ENCODE data around the gene SPECC1L. TPM values are rescaled to one million over a fixed set of nuclear protein-coding genes. Genes with fewer than 3 reads are reported as not detected.

SPECC1L gene
- total RNA-seq, 1 donor from 2014 or later, result 86.2 TPM

DNA sequence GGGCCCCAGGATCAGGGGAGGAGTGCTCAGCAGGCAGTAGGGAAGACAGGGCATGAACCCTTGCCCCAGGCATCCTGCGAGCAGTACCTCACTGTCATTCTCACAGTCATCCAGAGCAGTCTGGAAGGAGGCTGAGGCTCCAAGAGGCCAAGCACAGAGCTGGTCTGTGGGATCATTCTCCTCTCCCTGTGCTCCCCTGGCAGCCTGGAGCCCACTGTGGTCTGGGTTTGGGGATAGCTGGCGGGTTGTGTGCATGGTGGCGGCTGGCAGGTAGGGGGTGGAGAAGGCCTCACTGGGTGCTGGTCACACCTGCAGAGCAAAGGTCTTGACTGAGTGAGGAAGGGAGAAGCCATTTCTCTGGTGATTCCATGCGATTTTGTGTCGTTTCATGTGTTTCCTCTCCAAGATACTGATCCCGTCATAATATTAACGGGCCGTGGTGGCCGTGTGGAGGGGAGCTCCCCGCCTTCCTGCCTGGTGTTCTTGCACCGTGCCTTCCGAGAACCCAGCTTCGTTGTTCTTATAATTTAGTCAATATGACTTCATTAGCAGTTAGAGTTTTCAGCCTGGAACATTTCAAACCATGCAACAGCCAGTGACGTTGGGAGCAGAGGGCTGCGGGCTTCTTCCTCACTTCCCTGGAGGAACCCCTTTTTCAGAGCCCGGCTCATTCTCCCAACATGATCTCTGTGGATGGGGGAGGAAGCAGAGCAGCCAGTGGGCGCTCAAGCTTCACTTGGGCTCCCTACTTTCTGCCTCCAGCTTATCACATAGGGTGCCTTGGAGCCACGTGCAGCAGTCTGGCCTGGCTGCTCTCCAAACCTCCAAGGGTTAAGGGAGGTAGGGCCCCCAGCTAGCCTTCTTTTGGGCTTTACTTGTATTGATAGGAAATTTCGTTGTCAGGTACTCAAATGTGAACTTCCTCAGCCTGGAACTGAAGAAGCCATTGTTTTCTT, 136.0 kb downstream of the SPECC1L start:
- intact Hi-C loops (cut with DNase I), result no loop called here
- DNase-seq (ENCODE audit: low spot score) (no peak), ATAC-seq (peak; percentile 42)

DNA sequence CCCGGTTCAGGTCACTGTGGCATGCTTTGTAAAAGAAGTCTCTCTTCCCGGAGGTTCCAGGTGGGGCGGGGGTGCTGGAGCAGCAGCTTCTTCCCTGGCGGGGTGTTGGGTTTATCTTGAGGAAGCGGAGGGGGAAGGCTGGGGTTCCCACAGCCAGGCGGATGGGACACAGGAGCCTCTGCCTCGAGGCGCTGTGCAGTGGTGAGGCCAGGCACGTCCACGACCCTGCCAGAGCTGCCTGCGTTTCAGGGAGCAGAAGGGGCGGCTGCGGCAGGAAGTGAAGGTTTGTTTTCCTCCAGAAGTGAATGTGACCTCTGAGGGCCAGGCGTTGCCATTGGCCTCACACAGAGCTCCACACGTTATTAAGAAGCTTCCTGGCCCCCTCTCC, 136.6 kb downstream of the SPECC1L start:
- peak; percentile 66 for ATAC-seq
- DNase-seq (ENCODE audit: low spot score), result no peak
- intact Hi-C loops (cut with DNase I), result no loop called here

DNA sequence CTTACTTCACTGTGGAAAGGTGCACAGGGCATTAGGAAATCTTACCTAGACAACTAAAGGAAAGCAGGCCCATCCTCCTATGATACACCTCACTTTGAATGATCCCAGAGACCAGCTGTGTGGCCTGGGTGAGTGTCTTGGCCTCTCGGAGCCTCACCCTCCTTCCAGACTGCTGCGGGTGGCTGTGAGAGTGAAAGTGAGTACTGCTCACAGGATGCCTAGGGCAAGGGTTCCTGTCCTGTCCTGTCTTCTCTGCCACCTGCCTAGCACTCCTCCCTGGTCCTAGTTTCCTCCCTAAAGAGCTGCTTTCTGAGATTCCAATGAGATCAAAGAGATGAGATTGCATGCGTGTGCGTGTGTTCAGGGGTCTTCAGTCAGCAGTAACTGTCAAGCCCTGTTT, 137.3 kb downstream of the SPECC1L start:
- ATAC-seq, result no peak
- intact Hi-C loops (cut with DNase I), result no loop called here

DNA sequence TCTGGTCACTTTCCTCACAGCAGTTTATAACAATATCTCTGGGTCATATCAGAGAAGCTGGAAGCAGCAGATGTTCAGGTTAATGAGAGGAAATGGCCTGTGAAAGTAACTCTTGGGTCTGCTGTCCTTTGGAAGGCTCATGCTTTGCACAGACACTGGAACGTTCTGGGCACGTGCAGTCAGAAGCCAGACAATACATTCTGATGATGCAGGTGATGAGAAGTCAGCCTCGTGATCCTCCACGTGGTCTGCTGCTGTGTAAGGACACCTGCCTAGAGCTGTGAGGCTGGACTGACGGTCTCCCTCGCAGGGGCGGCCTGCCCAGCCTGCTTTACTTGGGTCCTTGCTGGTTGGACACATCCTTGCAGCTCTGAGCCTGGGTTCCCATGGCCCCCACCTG, 138.0 kb downstream of the SPECC1L start:
- DNase-seq (ENCODE audit: low spot score) (no peak), ATAC-seq (no peak)
- intact Hi-C loops (cut with DNase I), result no loop called here

More for the DNA sequence above, 137.3 kb downstream of the SPECC1L start:
- no peak for DNase-seq (ENCODE audit: low spot score)

DNA sequence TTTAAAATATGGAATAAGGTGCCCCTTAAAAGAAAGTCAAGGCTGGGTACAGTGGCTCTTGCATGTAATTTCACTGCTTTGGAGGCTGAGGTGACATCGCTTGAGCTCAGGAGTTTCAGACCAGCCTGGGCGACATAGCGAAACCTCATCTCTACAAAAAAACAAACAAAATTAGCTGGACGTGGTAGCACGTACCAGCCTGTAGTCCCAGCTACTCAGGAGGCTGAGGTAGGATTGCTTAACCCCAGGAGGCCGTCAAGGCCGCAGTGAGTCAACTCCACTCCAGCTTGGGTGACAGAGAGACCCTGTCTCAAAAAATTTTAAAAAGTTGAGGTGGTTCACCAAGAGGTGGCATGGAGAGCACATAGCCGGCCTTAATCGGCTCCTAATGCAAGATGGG, 139.1 kb downstream of the SPECC1L start:
- DNase-seq (ENCODE audit: low spot score), result no peak
- ATAC-seq, result no peak
- intact Hi-C loops (cut with DNase I), result no loop called here

DNA sequence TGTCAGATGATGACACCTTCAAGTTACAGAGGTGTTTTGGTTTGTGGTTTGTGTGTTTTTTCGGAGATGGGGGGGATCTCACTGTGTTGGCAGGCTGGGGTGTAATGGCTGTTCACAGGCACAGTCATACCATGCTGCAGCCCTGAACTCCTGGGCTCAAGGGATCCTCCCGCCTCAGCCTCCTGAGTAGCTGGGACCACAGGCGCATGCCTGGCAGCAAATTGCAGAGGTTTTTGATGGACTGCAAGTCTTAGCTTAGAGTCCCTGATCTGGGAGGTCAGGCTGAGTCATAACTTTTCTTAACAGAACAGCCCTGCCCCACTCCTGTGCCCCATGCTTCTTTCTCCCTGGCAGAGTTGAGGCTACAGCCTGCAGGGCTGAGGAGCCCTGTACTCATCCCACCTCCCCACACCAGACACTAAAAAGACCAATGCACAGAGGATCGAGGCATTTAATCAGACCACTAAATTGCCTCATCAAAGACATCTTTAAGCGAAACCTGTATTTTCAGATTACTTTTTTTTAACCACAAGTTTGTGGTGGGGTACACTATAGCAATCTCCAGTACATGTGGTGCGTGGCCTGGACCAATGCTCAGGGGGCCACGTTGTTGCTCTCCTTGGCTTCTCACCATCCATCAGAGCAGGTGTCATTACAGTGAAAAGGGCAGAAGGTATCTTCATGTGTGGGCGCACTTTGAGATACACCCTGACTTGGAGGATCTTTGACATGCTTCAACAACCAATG, 139.7 kb downstream of the SPECC1L start:
- DNase-seq (ENCODE audit: low spot score), result no peak
- intact Hi-C loops (cut with DNase I), result no loop called here
- no peak for ATAC-seq

DNA sequence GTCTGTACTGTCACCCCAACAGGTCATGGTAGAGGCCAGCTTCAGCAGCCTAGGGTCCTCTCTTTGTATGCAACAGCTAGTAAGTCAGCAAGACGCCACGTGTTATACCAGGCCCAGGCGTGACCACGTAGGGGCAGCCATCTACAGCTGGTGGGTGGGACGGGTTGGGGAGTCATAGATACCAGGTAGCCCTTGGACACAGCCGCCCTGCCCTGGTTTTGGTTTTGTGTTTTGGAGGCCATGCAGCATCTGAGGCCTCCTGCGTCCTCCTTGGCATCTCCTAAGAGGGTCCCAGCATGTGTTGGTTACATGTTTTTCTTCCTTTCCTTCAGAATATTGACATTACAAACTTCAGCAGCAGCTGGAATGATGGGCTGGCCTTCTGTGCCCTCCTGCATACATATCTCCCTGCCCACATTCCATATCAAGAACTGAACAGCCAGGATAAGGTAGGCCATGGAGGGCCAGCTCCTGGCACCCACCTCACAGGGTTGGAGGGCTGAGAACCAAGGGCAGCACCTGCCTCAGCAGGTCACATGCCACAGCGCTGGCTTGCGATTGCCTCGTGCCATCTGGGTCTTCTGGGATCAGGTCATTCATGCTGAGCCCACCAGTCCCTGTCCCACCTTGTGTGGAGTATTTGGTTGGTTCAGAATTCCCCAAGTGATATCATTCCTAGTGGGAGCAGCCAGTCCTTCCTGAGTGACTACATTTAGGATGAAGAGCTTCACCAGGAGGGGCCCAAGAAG, 140.8 kb downstream of the SPECC1L start:
- no peak for DNase-seq (ENCODE audit: low spot score)
- intact Hi-C loops (cut with DNase I), result no loop called here
- no peak for ATAC-seq

DNA sequence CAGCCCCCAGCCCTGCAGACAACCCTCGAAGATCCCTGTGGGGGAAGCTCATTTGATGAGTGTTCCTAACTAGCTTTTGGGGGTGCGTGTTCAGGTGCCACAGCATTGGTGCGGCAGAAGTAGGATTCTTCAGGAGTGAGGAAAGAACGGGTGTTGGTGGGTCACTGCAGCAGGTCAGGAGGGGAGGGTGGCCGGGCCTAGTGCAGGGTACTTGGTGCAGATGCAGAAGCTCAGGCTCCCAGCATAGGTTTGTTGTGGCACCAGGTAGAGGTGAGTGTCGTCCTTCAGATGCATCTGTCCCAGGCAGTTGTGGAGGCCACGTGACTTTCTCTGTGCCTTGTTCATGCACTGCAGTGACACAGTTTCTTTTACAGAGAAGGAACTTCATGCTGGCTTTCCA, 141.6 kb downstream of the SPECC1L start:
- intact Hi-C loops (cut with DNase I), result no loop called here
- ATAC-seq (no peak), DNase-seq (ENCODE audit: low spot score) (no peak)

DNA sequence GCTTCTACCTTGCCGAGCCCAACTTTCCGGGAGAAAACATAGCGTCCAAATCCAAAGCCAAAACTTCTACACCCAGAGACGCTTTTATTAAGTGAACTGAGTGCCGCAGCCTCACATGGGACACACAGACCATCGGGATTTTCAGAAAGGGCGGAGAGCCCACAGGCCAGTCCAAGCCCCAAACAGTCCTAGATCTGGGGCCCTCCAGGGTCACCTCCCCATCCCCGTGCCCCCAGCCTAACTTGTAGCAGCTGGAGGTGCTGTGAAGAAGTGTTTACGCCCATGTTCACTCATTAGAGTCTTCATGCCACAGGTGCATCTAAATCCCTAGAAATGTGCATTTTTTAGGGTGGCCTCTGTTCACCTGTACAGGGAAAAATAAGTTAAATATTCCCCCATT, 142.6 kb downstream of the SPECC1L start:
- DNase-seq (ENCODE audit: low spot score) (no peak), ATAC-seq (no peak)
- intact Hi-C loops (cut with DNase I), result no loop called here

DNA sequence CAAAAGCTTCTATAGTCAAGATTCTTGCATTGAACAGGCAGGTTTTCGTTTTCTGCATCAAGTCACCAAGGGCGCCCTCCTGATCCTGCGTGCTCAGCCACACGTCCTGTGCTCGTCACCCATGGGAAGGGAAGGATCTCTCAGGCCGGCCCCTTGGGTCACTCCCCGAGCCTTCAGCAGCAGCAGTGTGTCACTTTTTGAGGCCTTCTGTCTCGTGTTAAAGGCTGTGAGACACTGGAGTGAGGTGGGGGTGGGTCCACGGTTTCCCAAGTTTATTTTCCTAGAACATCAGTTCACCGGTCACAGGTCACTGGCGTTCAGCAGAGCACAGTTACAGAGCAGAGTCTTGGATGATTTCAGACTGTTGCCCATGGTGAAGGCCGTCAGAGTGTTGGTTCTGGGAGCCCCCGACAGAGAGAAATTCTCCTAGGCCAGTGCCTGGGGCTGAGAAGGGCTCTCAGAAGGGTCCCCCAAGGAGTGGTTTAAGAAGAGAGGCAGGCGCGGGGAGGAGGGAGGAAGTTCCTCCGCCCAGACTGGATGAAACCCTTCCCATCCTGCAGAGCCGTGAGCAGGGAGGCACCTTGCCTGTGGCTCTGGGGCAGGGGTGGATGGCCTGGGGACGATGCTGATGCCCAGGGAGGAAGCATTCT, 143.2 kb downstream of the SPECC1L start:
- intact Hi-C loops (cut with DNase I), result no loop called here
- DNase-seq (ENCODE audit: low spot score), result no peak
- peak; percentile 29 for ATAC-seq

DNA sequence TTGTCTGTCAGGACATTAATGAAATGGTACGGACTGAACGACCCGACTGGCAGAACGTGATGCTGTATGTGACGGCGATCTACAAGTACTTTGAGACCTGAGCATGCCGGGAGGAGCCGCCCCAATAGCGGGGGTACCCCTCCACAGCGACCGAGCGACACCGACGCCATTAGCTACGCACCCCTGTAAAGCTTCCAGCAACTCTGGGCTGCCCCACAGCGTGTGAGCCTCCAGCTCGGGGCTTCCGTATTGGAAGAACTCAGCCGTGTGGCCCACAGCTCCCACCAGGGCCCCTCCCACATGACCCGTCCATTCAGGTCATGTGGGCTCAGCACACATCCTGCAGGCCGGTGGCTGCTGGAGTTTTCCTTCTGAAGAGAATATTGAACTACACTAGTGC, 143.9 kb downstream of the SPECC1L start:
- ATAC-seq (peak; percentile 18), DNase-seq (ENCODE audit: low spot score) (no peak)
- intact Hi-C loops (cut with DNase I), result no loop called here

DNA sequence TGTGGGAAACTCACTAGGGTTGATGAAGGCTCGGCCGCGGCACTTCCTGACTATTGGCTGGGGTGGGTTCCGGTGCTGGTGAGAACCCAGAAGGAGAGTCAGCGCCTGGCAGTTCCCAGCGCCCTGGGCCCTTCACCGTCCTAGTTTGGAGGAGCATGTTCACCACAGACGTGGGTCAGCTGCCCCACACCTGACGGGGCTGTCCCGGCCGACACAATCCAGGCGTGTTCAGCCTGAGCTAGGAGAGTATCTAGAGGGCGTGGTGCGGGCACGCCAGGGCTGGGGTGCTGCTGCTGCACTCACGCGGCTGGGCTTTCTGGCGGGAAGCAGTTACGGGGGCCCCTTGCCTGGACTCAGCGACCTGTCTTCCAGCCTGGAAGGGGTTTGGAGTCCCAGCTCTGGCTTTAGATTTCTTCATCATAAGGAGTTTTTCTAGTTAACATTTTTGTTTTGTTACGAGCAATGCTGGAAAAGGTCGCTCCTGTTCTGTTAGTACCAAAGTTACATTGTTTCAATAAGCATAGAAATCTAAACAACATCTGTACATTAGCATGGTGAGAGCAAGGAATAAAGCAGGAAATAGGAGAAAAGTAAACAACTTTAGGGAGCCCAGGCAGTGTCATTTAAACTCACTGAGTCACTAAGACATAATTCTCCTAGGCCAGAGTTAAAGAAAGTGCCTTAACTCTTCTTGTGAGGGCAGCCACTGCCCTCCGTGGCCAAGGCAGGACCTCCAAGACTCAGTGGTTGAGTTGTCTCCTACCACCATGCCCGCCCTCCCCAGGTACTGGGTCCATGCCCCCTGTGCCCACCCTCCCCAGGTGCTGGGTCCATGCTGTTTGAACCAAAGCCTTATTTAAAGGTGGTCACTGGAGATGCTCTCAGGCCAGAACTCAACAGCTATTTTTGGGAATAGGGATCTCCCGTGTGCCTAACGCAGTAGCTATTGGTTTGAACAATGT, 144.6 kb downstream of the SPECC1L start:
- intact Hi-C loops (cut with DNase I), result no loop called here
- ATAC-seq (peak; percentile 33), DNase-seq (ENCODE audit: low spot score) (no peak)

DNA sequence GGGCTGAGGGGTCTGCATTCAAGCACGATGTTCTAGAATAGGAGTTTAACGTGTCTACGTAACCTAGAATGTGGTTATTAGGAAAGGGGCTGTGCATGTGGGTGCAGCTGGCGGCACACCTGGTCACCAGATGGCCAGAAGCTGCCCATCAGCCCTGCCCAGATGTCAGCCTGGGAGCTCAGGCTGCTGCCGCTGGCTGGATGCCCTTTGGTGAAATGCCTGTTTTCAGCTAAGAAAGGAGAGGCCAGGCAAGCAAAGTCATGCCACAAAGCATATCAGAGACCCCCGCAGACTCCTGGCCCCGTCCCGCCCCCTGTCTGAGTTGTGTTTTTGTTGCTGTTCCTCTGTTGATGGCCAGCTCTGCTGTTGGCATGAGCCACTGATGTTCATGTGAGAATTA, 145.5 kb downstream of the SPECC1L start:
- DNase-seq (ENCODE audit: low spot score) (no peak), ATAC-seq (no peak)
- intact Hi-C loops (cut with DNase I), result no loop called here

DNA sequence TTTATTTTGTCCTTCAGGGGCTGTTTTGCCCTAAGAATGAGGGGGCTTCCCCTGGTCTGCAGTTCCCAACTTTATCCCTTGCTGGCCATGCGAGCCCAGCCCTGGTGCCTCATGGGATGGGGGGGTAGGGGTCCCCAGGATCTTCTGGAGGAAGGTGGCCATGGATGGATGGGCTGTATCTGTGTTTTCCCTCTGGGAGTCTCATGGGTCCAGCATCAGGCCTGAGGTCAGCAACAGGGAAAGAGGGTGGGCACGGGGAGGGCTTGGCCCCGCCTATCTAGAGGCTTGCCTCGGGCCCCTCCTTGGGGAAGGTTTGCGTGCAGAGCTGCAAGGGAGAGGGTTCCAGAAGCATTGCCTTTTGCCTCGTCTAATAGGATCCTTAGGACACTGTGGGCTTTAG, 146.0 kb downstream of the SPECC1L start:
- intact Hi-C loops (cut with DNase I), result no loop called here
- DNase-seq (ENCODE audit: low spot score) (no peak), ATAC-seq (no peak)

DNA sequence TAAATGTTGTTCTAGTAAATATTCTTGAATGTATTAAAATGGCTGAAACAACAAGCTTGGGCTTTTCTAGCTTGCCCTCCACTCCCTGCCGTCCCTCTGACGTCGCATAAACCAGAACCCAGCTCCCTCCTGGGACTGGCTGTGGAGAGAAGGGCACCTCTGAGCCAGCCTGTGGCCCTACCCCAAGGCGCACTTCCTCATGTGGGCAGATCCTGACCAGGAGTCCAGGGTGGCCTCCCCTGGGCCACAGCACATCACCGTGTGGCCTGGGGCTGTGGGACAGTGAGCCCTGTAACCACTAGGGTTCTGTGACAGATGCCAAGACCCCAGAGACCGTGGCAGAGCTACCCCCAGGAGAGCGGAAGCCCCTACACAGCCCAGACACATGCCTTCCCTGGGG, 146.6 kb downstream of the SPECC1L start:
- intact Hi-C loops (cut with DNase I), result no loop called here
- no peak for DNase-seq (ENCODE audit: low spot score)
- ATAC-seq, result no peak

DNA sequence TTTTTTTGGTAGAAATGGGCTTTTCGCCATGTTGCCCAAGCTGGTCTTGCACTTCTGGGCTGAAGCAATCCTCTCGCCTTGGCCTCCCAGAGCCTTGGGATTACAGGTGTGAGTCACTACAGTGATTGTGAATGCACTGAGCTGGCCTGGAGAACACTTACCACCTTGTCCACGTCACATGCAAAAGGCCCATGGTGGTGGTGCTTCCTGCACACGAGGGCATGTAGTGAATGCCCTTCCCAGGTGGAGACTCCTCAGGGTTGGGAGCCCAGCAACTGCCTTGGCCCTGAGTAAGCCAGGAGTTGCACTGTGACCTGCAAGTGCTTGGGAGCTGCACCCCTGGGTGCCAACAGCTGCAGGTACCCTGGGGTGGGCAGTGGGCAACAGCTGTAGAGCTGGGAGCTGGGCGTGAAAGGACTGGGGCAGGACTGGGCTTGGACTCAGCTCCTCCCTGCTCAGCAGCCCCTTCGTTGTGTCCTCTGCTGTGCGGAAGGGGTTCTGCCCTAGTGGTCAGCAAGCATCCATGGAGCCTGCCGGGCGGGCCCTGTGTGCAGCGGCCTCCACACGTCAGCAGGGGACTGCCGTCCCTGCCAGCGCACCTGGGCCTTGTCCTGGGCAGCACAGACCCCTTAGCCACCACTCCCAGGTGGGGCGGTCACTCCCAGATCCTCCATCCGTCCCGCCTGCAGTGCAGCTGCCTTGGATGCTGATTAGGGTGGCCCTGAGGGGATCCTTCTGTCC, 147.4 kb downstream of the SPECC1L start:
- DNase-seq (ENCODE audit: low spot score), result no peak
- no peak for ATAC-seq

DNA sequence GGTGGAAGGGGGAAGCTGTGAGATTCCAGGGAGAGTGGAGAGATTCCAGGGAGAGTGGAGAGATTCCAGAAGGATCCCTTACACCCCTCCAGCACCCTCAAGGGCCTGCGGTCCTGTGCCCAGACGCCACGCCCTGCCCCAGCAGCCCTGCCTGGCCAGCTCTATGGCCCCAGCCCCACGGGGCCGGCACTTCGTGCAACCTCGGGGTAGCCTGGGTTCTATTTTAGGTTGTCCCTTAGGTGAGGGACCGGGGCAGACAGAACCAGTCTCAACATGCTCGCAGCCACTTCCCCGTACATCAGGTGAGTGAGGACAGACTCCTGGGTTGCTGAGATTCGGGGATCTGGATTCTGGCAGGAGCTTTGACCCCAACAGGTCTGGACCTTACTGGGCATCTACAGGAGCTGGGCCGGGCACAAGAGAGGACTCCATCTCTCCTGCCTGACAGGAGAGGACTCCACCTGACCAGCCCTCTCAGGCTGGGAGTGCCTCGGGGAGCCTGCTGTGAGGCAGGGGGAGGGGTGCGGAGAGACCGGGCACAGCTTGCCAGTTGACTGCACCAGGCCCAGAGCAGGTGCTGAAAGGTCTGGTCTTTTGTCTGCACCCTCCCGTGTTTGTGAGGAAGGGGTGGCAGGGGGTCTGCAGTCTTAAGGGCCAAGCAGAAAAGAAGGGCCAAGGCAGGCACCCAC, 148.3 kb downstream of the SPECC1L start:
- no peak for ATAC-seq
- intact Hi-C loops (cut with DNase I), result no loop called here
- no peak for DNase-seq (ENCODE audit: low spot score)

More for the DNA sequence above, 147.4 kb downstream of the SPECC1L start:
- intact Hi-C loops (cut with DNase I), result no loop called here

Data from sciatic nerve (tissue), 2 donors.